Heart right ventricle (tissue), 16 donors: ENCODE data around the gene MED28. TPM values are rescaled to one million over a fixed set of nuclear protein-coding genes. Genes with fewer than 3 reads are reported as not detected.
A peak's percentile ranks its signal among the peaks of the same experiment; 100 is the strongest.

ENCODE experiments used
- ATAC-seq, 8 donors: fragments of 200-7000 bp; cut with Tn5 transposase; one replicate each; pipeline ENCODE4 v1.9.1; 2020; ENCODE audit warnings: mild to moderate bottlenecking in 8 of 8, moderate library complexity in 8 of 8, moderate number of reproducible peaks in 1 of 8
- DNase-seq, 2 donors: peaks; one replicate each; pipeline ENCODE4 v3.0.0-alpha.2; 2020
- H3K27ac ChIP-seq, 10 donors: fragments of 200-600 bp; sonication (generic) in 2 of 10; one replicate each; pipeline versions ENCODE4 v1.5.0 to v1.8.0; 2020 to 2022; ENCODE audit warnings: mild to moderate bottlenecking in 3 of 10
- H3K27me3 ChIP-seq, 7 donors: fragments of 200-600 bp; one replicate each; pipeline ENCODE4 v1.8.0; 2021 to 2022; ENCODE audit warnings: mild to moderate bottlenecking in 2 of 7
- H3K36me3 ChIP-seq, 9 donors: fragments of 200-600 bp; sonication (generic) in 1 of 9; one replicate each; pipeline versions ENCODE4 v1.5.0 to v1.8.0; 2020 to 2022; ENCODE audit warnings: mild to moderate bottlenecking in 2 of 9
- H3K4me1 ChIP-seq, 9 donors: fragments of 200-600 bp; sonication (generic) in 1 of 9; one replicate each; pipeline versions ENCODE4 v1.5.0 to v1.8.0; 2020 to 2022; ENCODE audit warnings: mild to moderate bottlenecking in 4 of 9
- H3K4me3 ChIP-seq, 10 donors: fragments of 200-600 bp; sonication (generic) in 2 of 10; one replicate each; pipeline versions ENCODE4 v1.5.0 to v1.8.0; 2020 to 2022; ENCODE audit warnings: mild to moderate bottlenecking in 7 of 10, moderate library complexity in 2 of 10
- H3K9me3 ChIP-seq, 11 donors: fragments of 200-600 bp in 10 of 11; sonication (generic) in 2 of 11; one replicate each; pipeline versions ENCODE4 v1.5.0 to v1.8.0; 2013 to 2022; ENCODE audit warnings: mild to moderate bottlenecking in 2 of 11, control low read depth in 1 of 11, moderate library complexity in 1 of 11
- WGBS, 2 donors: extraction: QIAGEN DNeasy Blood & Tissue Kit; methylation state at CpG; one replicate each; pipeline ENCODE4 v1.1.7; 2013; ENCODE audit warnings: inconsistent platforms in 1 of 2; 5-methylcytosine and 5-hydroxymethylcytosine counted together
- intact Hi-C, 10 donors: fragments of 100-400 bp; cut with DNase I; formaldehyde crosslinking; loops; one replicate each; pipeline versions ENCODE4 v1.11.1 to v1.14.2; 2022
- polyA plus RNA-seq, 2 donors: library from polyadenylated mRNA; stranded (reverse); fragments of 200-250 nt; gene quantifications; one replicate each; pipeline ENCODE4 v1.2.3, GENCODE V29; 2013
- total RNA-seq, 10 donors: library from RNA; stranded (reverse); fragmentation: NEBNext Ultra II Directional in 3 of 10; extraction: Animal tissue kit (Norgen Biotek cat#: 25700) in 3 of 10; gene quantifications; one replicate each; pipeline versions ENCODE4 v1.2.1 to v1.2.4, GENCODE V29; 2021 to 2023
- TF ChIP-seq, protein P1 (sequence below), 9 donors: fragments of 200-600 bp; sonication (generic) in 2 of 9; IDR thresholded peaks; one replicate each; pipeline versions ENCODE4 v1.5.0 to v1.8.0; 2021 to 2022; ENCODE audit warnings: antibody characterized with exemption in 9 of 9, mild to moderate bottlenecking in 5 of 9, moderate library complexity in 1 of 9
- donor health status: Arrhythmogenic right ventricular cardiomyopathy.
- donor health status: ischemic (EF 13 %, LVEDD 7.1; RV severe dilation, severe dysfunction).
- donor health status: healthy with polysubstance abuse.
- donor health status: DM: no; HTN: yes; CAD: no.
- donor health status: DM: no; HTN: no; CAD: no.
- donor health status: ischemic (EF 25% LVEDD 6.9; RV normal size, moderate dysfunction).
- donor health status: ischemic (EF 25% LVEDD 5.7; RV mildly dilated, moderate dysfunction).
- donor health status: healthy.
- donor health status: DM: yes; HTN: yes; CAD: no.
- donor health status: Ischemic cardiomyopathy.
- donor health status: ischemic (EF 35%, LVEDD 5.7; RV mildly dilated, moderate dysfunction).
- donor health status: nonischemic (EF 11% LVEDD 7.7; RV severe dilation, severe dysfunction).
- donor health status: DM: yes; HTN: yes; CAD: no.
- donor health status: PGD.
- donor health status: ischemic (EF 29% LVEDD 5.4; RV normal size, mild dysfunction).
- donor health status: nonischemic (EF 23%, LVEDD 6.1; RV moderate dilation, normal function).

The MED28 gene
- total and polyA plus RNA-seq, 12 donors, result 6.3 to 23.1 (median 17.0) TPM

- ATAC-seq, result peak; percentile 96 to 100 (median 98)
- DNase-seq, result peak; percentile 98 to 99
- TF ChIP-seq, protein P1, sequence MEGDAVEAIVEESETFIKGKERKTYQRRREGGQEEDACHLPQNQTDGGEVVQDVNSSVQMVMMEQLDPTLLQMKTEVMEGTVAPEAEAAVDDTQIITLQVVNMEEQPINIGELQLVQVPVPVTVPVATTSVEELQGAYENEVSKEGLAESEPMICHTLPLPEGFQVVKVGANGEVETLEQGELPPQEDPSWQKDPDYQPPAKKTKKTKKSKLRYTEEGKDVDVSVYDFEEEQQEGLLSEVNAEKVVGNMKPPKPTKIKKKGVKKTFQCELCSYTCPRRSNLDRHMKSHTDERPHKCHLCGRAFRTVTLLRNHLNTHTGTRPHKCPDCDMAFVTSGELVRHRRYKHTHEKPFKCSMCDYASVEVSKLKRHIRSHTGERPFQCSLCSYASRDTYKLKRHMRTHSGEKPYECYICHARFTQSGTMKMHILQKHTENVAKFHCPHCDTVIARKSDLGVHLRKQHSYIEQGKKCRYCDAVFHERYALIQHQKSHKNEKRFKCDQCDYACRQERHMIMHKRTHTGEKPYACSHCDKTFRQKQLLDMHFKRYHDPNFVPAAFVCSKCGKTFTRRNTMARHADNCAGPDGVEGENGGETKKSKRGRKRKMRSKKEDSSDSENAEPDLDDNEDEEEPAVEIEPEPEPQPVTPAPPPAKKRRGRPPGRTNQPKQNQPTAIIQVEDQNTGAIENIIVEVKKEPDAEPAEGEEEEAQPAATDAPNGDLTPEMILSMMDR (IDR thresholded peaks at IDR 0.05), result no peak
- peaks cover 0 to 52% (median 30%) of the 10 kb centered on the region in 9 donors for H3K4me1 ChIP-seq
- H3K9me3 ChIP-seq, result no peaks in the 10 kb centered on the region
- intact Hi-C loops, result loop anchor here in 8 of 10 donors (2.0 to 10.0 kb wide), 7 partner anchors 28 to 238 kb away; partner anchors contain the start of genes MED28 (in 4 of the 8), DCAF16 (in 1 of the 8), NCAPG (in 1 of the 8) and QDPR (in 1 of the 8)
- H3K4me3 ChIP-seq, result peak within 1 kb of the TSS; percentile 58 to 100 (median 78)
- H3K27me3 ChIP-seq, result no peaks in the 10 kb centered on the region
- 0% methylated on average over 89 to 91 of the region's 91 CpGs for WGBS, 2 donors
- peaks cover 0 to 32% (median 7%) of the 10 kb centered on the region in 9 donors for H3K36me3 ChIP-seq
- H3K27ac ChIP-seq, result peak within 1 kb of the TSS; percentile 82 to 99 (median 94)
Measured at GRCh38 chr4:17576932-17577664, 37.3 kb upstream of the MED28 start, which contains the start of gene LAP3. LAP3 (plus strand) TSS chr4:17577198; CDS start chr4:17577466, 268 bp downstream.

DNA sequence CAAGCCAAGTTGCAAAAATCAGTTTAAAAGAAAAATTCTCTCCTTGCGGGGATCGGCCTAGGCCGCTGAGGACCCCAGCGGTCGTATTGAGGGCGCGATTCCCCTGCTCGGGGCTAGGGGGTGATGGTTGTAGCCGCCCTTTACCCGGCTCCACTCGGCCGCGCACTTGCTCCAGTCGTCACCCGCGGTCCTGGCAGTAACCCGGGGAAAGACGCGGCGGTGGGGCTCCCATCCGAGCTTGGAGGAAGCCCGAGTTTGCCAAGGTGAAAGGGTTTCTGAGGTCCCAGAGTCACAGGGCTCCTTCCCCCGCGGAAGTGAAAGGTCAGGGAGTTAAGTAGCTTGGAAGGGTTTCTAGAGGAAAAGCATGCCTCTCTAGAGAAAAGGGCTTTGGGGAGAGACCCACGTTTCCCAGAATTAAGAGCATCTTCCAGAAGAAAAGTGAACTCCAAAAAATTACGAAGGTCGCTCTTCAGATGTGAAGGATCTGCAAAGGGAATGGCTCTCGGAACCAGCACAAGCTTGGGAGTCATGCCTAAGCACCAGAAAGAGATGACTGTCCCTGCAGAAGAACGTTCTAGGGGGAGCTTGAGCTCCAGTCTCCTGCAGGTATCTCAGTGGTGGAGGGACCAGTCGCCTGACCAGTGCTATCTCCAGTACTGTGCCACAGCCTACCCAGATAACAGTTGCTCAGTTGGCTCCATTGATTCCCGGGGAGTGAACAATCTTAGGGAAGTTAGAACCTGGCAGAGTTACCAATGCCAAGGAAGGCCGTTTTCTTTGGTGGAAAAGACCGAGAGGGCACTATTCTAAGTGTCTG, 36.6 kb upstream of the MED28 start:
- peak; percentile 51 to 57 for DNase-seq
- Histone ChIP-seq H3K27ac (peak overlapping the region; percentile 82 to 99 (median 94)), H3K4me1 (peaks cover 0 to 60% (median 38%) of the 10 kb centered on the region in 9 donors), H3K27me3 (no peaks in the 10 kb centered on the region), H3K36me3 (peaks cover 0 to 40% (median 15%) of the 10 kb centered on the region in 9 donors), H3K4me3 (peak overlapping the region; percentile 58 to 100 (median 78)), H3K9me3 (no peaks in the 10 kb centered on the region)
- ATAC-seq, result peak; percentile 5 to 48 (median 22)
- WGBS, 2 donors, result 5 to 10% methylated on average over 33 of the region's 33 CpGs
- intact Hi-C loops, result loop anchor here in 8 of 10 donors (2.0 to 10.0 kb wide), 7 partner anchors 29 to 237 kb away; partner anchors contain the start of genes MED28 (in 5 of the 8), DCAF16 (in 1 of the 8), NCAPG (in 1 of the 8) and QDPR (in 1 of the 8)
- TF ChIP-seq, protein P1 (IDR thresholded peaks at IDR 0.05), result no peak

- Histone ChIP-seq H3K27me3 (no peaks in the 10 kb centered on the region), H3K36me3 (peaks cover 0 to 46% (median 21%) of the 10 kb centered on the region in 9 donors), H3K4me1 (peaks cover 0 to 66% (median 41%) of the 10 kb centered on the region in 9 donors), H3K27ac (peak overlapping the region; percentile 19 to 99 (median 94)), H3K4me3 (peak overlapping the region; percentile 58 to 100 (median 78)), H3K9me3 (no peaks in the 10 kb centered on the region)
- no peak for DNase-seq
- 56 to 60% methylated on average over 6 of the region's 6 CpGs for WGBS, 2 donors
- no peak for ATAC-seq
- TF ChIP-seq, protein P1 (IDR thresholded peaks at IDR 0.05), result no peak
- intact Hi-C loops, result loop anchor here in 8 of 10 donors (2.0 to 10.0 kb wide), 6 partner anchors 34 to 236 kb away; partner anchors contain the start of genes MED28 (in 4 of the 8), DCAF16 (in 1 of the 8), NCAPG (in 1 of the 8) and QDPR (in 1 of the 8)
Measured at GRCh38 chr4:17578482-17578891, 36.0 kb upstream of the MED28 start.
